Heart left ventricle (tissue), 16 donors: ENCODE results near the gene GABARAPL2. TPM values are rescaled to one million over a fixed set of nuclear protein-coding genes. Genes with fewer than 3 reads are reported as not detected.

Source experiments
- ATAC-seq, 4 donors: fragments of 200-7000 bp; cut with Tn5 transposase; one replicate each; pipeline ENCODE4 v1.9.1; 2020 to 2022; ENCODE audit warnings: moderate library complexity in 4 of 4, mild to moderate bottlenecking in 3 of 4, moderate number of reproducible peaks in 1 of 4
- DNase-seq, 5 donors: peaks; one replicate each; pipeline ENCODE4 v3.0.0-alpha.2; 2020
- H3K27ac ChIP-seq, 12 donors: fragments of 200-600 bp; sonication (generic) in 4 of 12; one replicate each; pipeline versions ENCODE4 v1.5.0 to v1.8.0; 2016 to 2022; ENCODE audit warnings: mild to moderate bottlenecking in 2 of 12
- H3K27me3 ChIP-seq, 9 donors: fragments of 200-600 bp; sonication (generic) in 2 of 9; one replicate each; pipeline versions ENCODE4 v1.5.1 to v1.8.0; 2016 to 2022; ENCODE audit warnings: mild to moderate bottlenecking in 3 of 9
- H3K36me3 ChIP-seq, 9 donors: fragments of 200-600 bp; sonication (generic) in 2 of 9; one replicate each; pipeline versions ENCODE4 v1.5.0 to v1.8.0; 2018 to 2022; ENCODE audit warnings: mild to moderate bottlenecking in 2 of 9
- H3K4me1 ChIP-seq, 12 donors: fragments of 200-600 bp; sonication (generic) in 4 of 12; one replicate each; pipeline versions ENCODE4 v1.5.0 to v1.8.0; 2016 to 2022; ENCODE audit warnings: mild to moderate bottlenecking in 3 of 12
- H3K4me3 ChIP-seq, 12 donors: fragments of 200-600 bp; sonication (generic) in 4 of 12; one replicate each; pipeline versions ENCODE4 v1.5.0 to v1.8.0; 2017 to 2022; ENCODE audit warnings: mild to moderate bottlenecking in 9 of 12, moderate library complexity in 4 of 12
- H3K9me3 ChIP-seq, 12 donors: fragments of 200-600 bp; sonication (generic) in 4 of 12; one replicate each; pipeline versions ENCODE4 v1.5.0 to v1.8.0; 2016 to 2022; ENCODE audit warnings: mild to moderate bottlenecking in 1 of 12
- POLR2A ChIP-seq, 2 donors: fragments of 450-650 bp; IDR thresholded peaks; one replicate each; pipeline ENCODE4 v1.6.1; 2017; ENCODE audit warnings: antibody characterized with exemption in 2 of 2, mild to moderate bottlenecking in 2 of 2, moderate library complexity in 2 of 2
- WGBS, 4 donors: extraction: QIAGEN DNeasy Blood & Tissue Kit in 2 of 4; methylation state at CpG; one replicate each; pipeline versions ENCODE4 v1.1.5 to v1.1.7; 2013 to 2018; 5-methylcytosine and 5-hydroxymethylcytosine counted together
- intact Hi-C, 10 donors: fragments of 100-400 bp; cut with DNase I; formaldehyde crosslinking; loops; one replicate each; pipeline versions ENCODE4 v1.11.1 to v1.14.2; 2022
- polyA plus RNA-seq, 2 donors: library from polyadenylated mRNA; stranded (reverse); fragments of 200-250 nt; gene quantifications; one replicate each; pipeline ENCODE4 v1.2.3, GENCODE V29; 2013
- total RNA-seq, 9 donors: library from RNA; depleted of rRNA in 2 of 9; stranded (reverse); fragments of >200 nt in 2 of 9; fragmentation: NEBNext Ultra II Directional in 3 of 9; extraction: Animal tissue kit (Norgen Biotek cat#: 25700) in 3 of 9; gene quantifications; one replicate each; pipeline versions ENCODE4 v1.1.0 to v1.2.4, GENCODE V29; 2016 to 2023
- TF ChIP-seq, protein P1 (sequence below), 12 donors: fragments of 200-600 bp; sonication (generic) in 4 of 12; IDR thresholded peaks; one replicate each; pipeline versions ENCODE4 v1.5.0 to v1.8.0; 2018 to 2022; ENCODE audit warnings: antibody characterized with exemption in 12 of 12, mild to moderate bottlenecking in 5 of 12
- donor health status: ischemic (EF 13 %, LVEDD 7.1; RV severe dilation, severe dysfunction).
- donor health status: healthy with polysubstance abuse.
- donor health status: DM: no; HTN: yes; CAD: no.
- donor health status: DM: no; HTN: no; CAD: no.
- donor health status: ischemic (EF 25% LVEDD 6.9; RV normal size, moderate dysfunction).
- donor health status: ischemic (EF 25% LVEDD 5.7; RV mildly dilated, moderate dysfunction).
- donor health status: healthy.
- donor health status: DM: yes; HTN: yes; CAD: no.
- donor health status: ischemic (EF 35%, LVEDD 5.7; RV mildly dilated, moderate dysfunction).
- donor health status: nonischemic (EF 11% LVEDD 7.7; RV severe dilation, severe dysfunction).
- donor health status: DM: yes; HTN: yes; CAD: no.
- donor health status: PGD.
- donor health status: ischemic (EF 29% LVEDD 5.4; RV normal size, mild dysfunction).
- donor health status: nonischemic (EF 23%, LVEDD 6.1; RV moderate dilation, normal function).

The GABARAPL2 gene
- total and polyA plus RNA-seq, 11 donors, result 141 to 256 (median 210) TPM

GRCh38 chr16:75599452-75600277 lies 33.5 kb downstream of the GABARAPL2 start:
- WGBS, 4 donors, result 83 to 95% (median 92%) methylated on average over 6 of the region's 6 CpGs
- Histone ChIP-seq H3K9me3 (peaks cover 0 to 6% (median 0%) of the 10 kb centered on the region in 12 donors), H3K27ac (peak overlapping the region in 7 of 12 donors; percentile 13 to 70 (median 44)), H3K36me3 (peaks cover 0 to 84% (median 60%) of the 10 kb centered on the region in 9 donors), H3K4me3 (no peak overlapping the region), H3K27me3 (no peaks in the 10 kb centered on the region), H3K4me1 (peaks cover 0 to 6% (median 0%) of the 10 kb centered on the region in 12 donors)
- DNase-seq (no peak), ATAC-seq (peak; percentile 72 to 80 (median 79))
- TF ChIP-seq, protein P1, sequence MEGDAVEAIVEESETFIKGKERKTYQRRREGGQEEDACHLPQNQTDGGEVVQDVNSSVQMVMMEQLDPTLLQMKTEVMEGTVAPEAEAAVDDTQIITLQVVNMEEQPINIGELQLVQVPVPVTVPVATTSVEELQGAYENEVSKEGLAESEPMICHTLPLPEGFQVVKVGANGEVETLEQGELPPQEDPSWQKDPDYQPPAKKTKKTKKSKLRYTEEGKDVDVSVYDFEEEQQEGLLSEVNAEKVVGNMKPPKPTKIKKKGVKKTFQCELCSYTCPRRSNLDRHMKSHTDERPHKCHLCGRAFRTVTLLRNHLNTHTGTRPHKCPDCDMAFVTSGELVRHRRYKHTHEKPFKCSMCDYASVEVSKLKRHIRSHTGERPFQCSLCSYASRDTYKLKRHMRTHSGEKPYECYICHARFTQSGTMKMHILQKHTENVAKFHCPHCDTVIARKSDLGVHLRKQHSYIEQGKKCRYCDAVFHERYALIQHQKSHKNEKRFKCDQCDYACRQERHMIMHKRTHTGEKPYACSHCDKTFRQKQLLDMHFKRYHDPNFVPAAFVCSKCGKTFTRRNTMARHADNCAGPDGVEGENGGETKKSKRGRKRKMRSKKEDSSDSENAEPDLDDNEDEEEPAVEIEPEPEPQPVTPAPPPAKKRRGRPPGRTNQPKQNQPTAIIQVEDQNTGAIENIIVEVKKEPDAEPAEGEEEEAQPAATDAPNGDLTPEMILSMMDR (IDR thresholded peaks at IDR 0.05), result no peak
- no peak for TF ChIP-seq POLR2A (IDR thresholded peaks at IDR 0.05)
- intact Hi-C loops, result loop anchor here in 1 of 10 donors (10.0 kb wide), 1 partner anchor 125 kb away; no protein-coding TSS in a partner anchor

DNA sequence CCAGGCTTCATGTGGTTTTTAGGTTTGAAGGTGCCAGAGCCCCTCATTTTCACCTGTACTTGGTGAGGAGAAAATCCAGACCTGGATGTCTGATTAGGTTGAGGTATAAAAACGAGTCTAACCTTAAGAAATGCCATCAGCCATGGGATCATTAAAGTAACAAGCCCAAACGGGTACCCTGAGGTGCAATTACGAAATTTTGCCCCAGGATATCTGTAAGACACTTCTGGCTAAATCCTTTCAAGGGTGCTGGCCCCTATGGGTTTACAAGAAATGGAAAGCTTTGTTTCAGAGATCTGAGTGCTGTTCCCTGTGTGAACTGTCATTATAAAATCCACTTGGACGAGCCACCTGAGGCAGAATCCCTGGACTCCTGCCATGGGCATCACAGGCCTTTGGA lies 37.1 kb downstream of the GABARAPL2 start:
- Histone ChIP-seq H3K9me3 (peaks cover 0 to 5% (median 0%) of the 10 kb centered on the region in 12 donors), H3K4me1 (peaks cover 0 to 2% (median 0%) of the 10 kb centered on the region in 12 donors), H3K4me3 (no peak overlapping the region), H3K27ac (no peak overlapping the region), H3K36me3 (peaks cover 0 to 95% (median 84%) of the 10 kb centered on the region in 9 donors), H3K27me3 (no peaks in the 10 kb centered on the region)
- TF ChIP-seq, protein P1 (IDR thresholded peaks at IDR 0.05), result no peak
- no peak for TF ChIP-seq POLR2A (IDR thresholded peaks at IDR 0.05)
- ATAC-seq (no peak), DNase-seq (no peak)
- WGBS, 4 donors, result 91 to 96% (median 93%) methylated on average over 4 of the region's 4 CpGs
- intact Hi-C loops, result no loop called here

- no peak overlapping the region for H3K4me3 ChIP-seq
- 89 to 100% (median 97%) methylated on average over 1 of the region's 1 CpG for WGBS, 4 donors
- no peak for DNase-seq
- no peak overlapping the region for H3K27ac ChIP-seq
- ATAC-seq, result no peak
- H3K4me1 ChIP-seq, result no peaks in the 10 kb centered on the region
- TF ChIP-seq, protein P1 (IDR thresholded peaks at IDR 0.05), result no peak
- no peak for TF ChIP-seq POLR2A (IDR thresholded peaks at IDR 0.05)
- H3K9me3 ChIP-seq, result peaks cover 0 to 5% (median 0%) of the 10 kb centered on the region in 12 donors
- intact Hi-C loops, result no loop called here
- peaks cover 0 to 97% (median 92%) of the 10 kb centered on the region in 9 donors for H3K36me3 ChIP-seq
- H3K27me3 ChIP-seq, result no peaks in the 10 kb centered on the region
These were observed 40.3 kb downstream of the GABARAPL2 start for GRCh38 chr16:75606507-75606906.
